IMR-90 (cell line): ENCODE data around the gene SARNP. TPM values are rescaled to one million over a fixed set of nuclear protein-coding genes. Genes with fewer than 3 reads are reported as not detected.

ENCODE experiments used
- ATAC-seq: fragments of 200-7000 bp; cut with Tn5 transposase; 2 replicates; pipeline ENCODE4 v1.9.1; 2020; ENCODE audit warnings: low read depth, mild to moderate bottlenecking, moderate library complexity
- BruUV-seq: library from RNA; stranded (reverse); fragments of 400-500 nt; replicated peaks from 2 replicates; lab custom pipeline; 2021; lab: Mats Ljungman, UMichigan
- CTCF ChIA-PET: fragments of 300-600 bp; formaldehyde crosslinking; extraction: SDS; loops from one replicate; lab custom pipeline; 2021; ENCODE audit warnings: antibody characterized with exemption; lab: Yijun Ruan, JAX
- POLR2A ChIA-PET: fragments of 300-600 bp; sonication (Branson Sonifier 250); formaldehyde crosslinking; loops from one replicate; lab custom pipeline; 2022; ENCODE audit warnings: antibody characterized with exemption; ENCODE audit not compliant: unreplicated experiment; lab: Charles Lee
- DNase-seq: peaks from one replicate; pipeline ENCODE4 v3.0.0; 2013
- H2AFZ ChIP-seq: replicated peaks from 2 replicates; pipeline ENCODE3; 2013; ENCODE audit warnings: low read length, mild to moderate bottlenecking; ENCODE audit not compliant: poor library complexity
- H2AK5ac ChIP-seq: 2 replicates; pipeline ENCODE4 v1.6.1; 2013; ENCODE audit warnings: low read depth, low read length, inconsistent platforms
- H2AK9ac ChIP-seq: replicated peaks from 2 replicates; pipeline ENCODE3; 2013; ENCODE audit warnings: mild to moderate bottlenecking, low read depth, low read length, moderate library complexity; ENCODE audit not compliant: poor library complexity
- H2BK120ac ChIP-seq: 2 replicates; pipeline ENCODE4 v1.6.1; 2013; ENCODE audit warnings: low read depth, low read length, inconsistent platforms
- H2BK15ac ChIP-seq: 3 replicates; pipeline ENCODE4 v1.6.1; 2013; ENCODE audit warnings: low read depth, low read length, inconsistent platforms
- H2BK20ac ChIP-seq: 2 replicates; pipeline ENCODE4 v1.6.1; 2013; ENCODE audit warnings: low read depth, mild to moderate bottlenecking, inconsistent platforms, low read length, moderate library complexity
- H2BK5ac ChIP-seq: 2 replicates; pipeline ENCODE4 v1.6.1; 2013; ENCODE audit warnings: mild to moderate bottlenecking, low read depth, low read length, inconsistent platforms; ENCODE audit not compliant: poor library complexity, severe bottlenecking
- H3K14ac ChIP-seq: replicated peaks from 2 replicates; pipeline ENCODE4 v1.6.1; 2013; ENCODE audit warnings: low read depth, low read length, inconsistent platforms
- H3K18ac ChIP-seq: 2 replicates; pipeline ENCODE4 v1.6.1; 2013; ENCODE audit warnings: low read depth, low read length, control low read depth
- H3K23ac ChIP-seq: 2 replicates; pipeline ENCODE4 v1.6.1; 2013; ENCODE audit warnings: low read depth, low read length, inconsistent platforms
- H3K27ac ChIP-seq: 2 replicates; pipeline ENCODE4 v1.5.1; 2013; ENCODE audit warnings: mild to moderate bottlenecking, control low read depth, low read length; ENCODE audit not compliant: insufficient read depth
- H3K27me3 ChIP-seq: 2 replicates; pipeline ENCODE4 v1.6.1; 2013; ENCODE audit warnings: low read length; ENCODE audit not compliant: control insufficient read depth, insufficient read depth
- H3K36me3 ChIP-seq: 2 replicates; pipeline ENCODE4 v1.6.1; 2013; ENCODE audit warnings: low read length, mixed read lengths; ENCODE audit not compliant: control insufficient read depth, insufficient read depth
- H3K4ac ChIP-seq: 2 replicates; pipeline ENCODE4 v1.6.1; 2013; ENCODE audit warnings: low read depth, low read length, inconsistent platforms
- H3K4me1 ChIP-seq: 2 replicates; pipeline ENCODE4 v1.6.1; 2013; ENCODE audit warnings: low read length, mixed read lengths; ENCODE audit not compliant: control insufficient read depth, insufficient read depth
- H3K4me2 ChIP-seq: 2 replicates; pipeline ENCODE4 v1.6.1; 2013; ENCODE audit warnings: low read depth, mild to moderate bottlenecking, control low read depth, low read length, moderate library complexity
- H3K4me3 ChIP-seq: 2 replicates; pipeline ENCODE4 v1.5.1; 2013; ENCODE audit warnings: low read depth, mild to moderate bottlenecking, control low read depth, low read length, moderate library complexity; ENCODE audit not compliant: insufficient read depth
- H3K56ac ChIP-seq: 2 replicates; pipeline ENCODE4 v1.6.1; 2013; ENCODE audit warnings: low read length, inconsistent platforms; ENCODE audit not compliant: insufficient read depth; ENCODE audit errors: extremely low read depth
- H3K79me1 ChIP-seq, 2 experiments: 2 replicates each; pipeline ENCODE4 v1.6.1; 2013; ENCODE audit warnings: low read length in 2 of 2, inconsistent platforms in 1 of 2, low read depth in 1 of 2
- H3K9ac ChIP-seq: 2 replicates; pipeline ENCODE4 v1.6.1; 2013; ENCODE audit warnings: low read depth, low read length, control low read depth
- H3K9me1 ChIP-seq: 2 replicates; pipeline ENCODE4 v1.6.1; 2013; ENCODE audit warnings: low read length, inconsistent platforms; ENCODE audit not compliant: insufficient read depth
- H3K9me3 ChIP-seq: 2 replicates; pipeline ENCODE4 v1.6.1; 2013; ENCODE audit warnings: low read length; ENCODE audit not compliant: control insufficient read depth, insufficient read depth
- H4K20me1 ChIP-seq: 2 replicates; pipeline ENCODE4 v1.6.1; 2013; ENCODE audit warnings: low read length, inconsistent platforms; ENCODE audit not compliant: insufficient read depth
- H4K5ac ChIP-seq: 2 replicates; pipeline ENCODE4 v1.6.1; 2013; ENCODE audit warnings: mild to moderate bottlenecking, low read depth, low read length, control low read depth
- H4K8ac ChIP-seq, 2 experiments: 2 replicates each; pipeline ENCODE4 v1.6.1; 2013; ENCODE audit warnings: low read depth in 2 of 2, low read length in 2 of 2, control low read depth in 1 of 2, inconsistent platforms in 1 of 2
- H4K91ac ChIP-seq: 2 replicates; pipeline ENCODE4 v1.6.1; 2013; ENCODE audit warnings: low read depth, low read length, inconsistent platforms; ENCODE audit not compliant: insufficient read depth
- CHD1 ChIP-seq: IDR thresholded peaks from 2 replicates; pipeline ENCODE4 v1.6.1; 2012; ENCODE audit warnings: low read depth, low read length, improper control_type of control experiment
- FOS ChIP-seq: fragments of 150-350 bp; IDR thresholded peaks from 2 replicates; pipeline ENCODE4 v1.6.1; 2016; ENCODE audit warnings: low read depth, low read length
- MAFK ChIP-seq: IDR thresholded peaks from 2 replicates; pipeline ENCODE4 v1.6.1; 2012; ENCODE audit warnings: low read depth, low read length, improper control_type of control experiment
- MAZ ChIP-seq: IDR thresholded peaks from 2 replicates; pipeline ENCODE4 v1.6.1; 2012; ENCODE audit warnings: low read depth, mild to moderate bottlenecking, low read length, improper control_type of control experiment, moderate library complexity, borderline replicate concordance
- NFE2L2 ChIP-seq: fragments of 150-350 bp; IDR thresholded peaks from 2 replicates; pipeline ENCODE4 v1.6.1; 2016; ENCODE audit warnings: low read depth, mild to moderate bottlenecking, low read length
- RCOR1 ChIP-seq: IDR thresholded peaks from 2 replicates; pipeline ENCODE4 v1.6.1; 2012; ENCODE audit warnings: mild to moderate bottlenecking, low read length, improper control_type of control experiment; ENCODE audit not compliant: insufficient replicate concordance
- SMC3 ChIP-seq: fragments of 150-350 bp; IDR thresholded peaks from 2 replicates; pipeline ENCODE4 v1.6.1; 2016; ENCODE audit warnings: low read depth, mild to moderate bottlenecking, antibody characterized with exemption, low read length, moderate library complexity
- dilution Hi-C: fragments of 300-500 bp; cut with HindIII; formaldehyde crosslinking; loops from one replicate; pipeline ENCODE4 v1.14.3; 2018; ENCODE audit warnings: low sequenced_read_pairs; ENCODE audit not compliant: unreplicated experiment
- in situ Hi-C: fragments of 300-500 bp; cut with MboI; formaldehyde crosslinking; loops from 3 replicates; pipeline ENCODE4 v1.14.3; 2019; ENCODE audit warnings: low sequenced_read_pairs, inconsistent platforms, mixed read lengths
- intact Hi-C: fragments of 100-400 bp; cut with micrococcal nuclease; formaldehyde crosslinking; loops from 2 replicates; pipeline ENCODE4 v1.10.0; 2022
- polyA plus RNA-seq, 3 experiments: library from polyadenylated mRNA; depleted of rRNA; stranded (reverse); fragments of >200 nt; gene quantifications; 2 replicates each; pipeline ENCODE4 v1.2.3, GENCODE V29; 2012; ENCODE audit warnings: low replicate concordance in 1 of 3
- total RNA-seq: library from RNA; depleted of rRNA; stranded (reverse); fragments of >200 nt; gene quantifications from 2 replicates; pipeline ENCODE4 v1.2.3, GENCODE V29; 2012
- TF ChIP-seq, protein P1 (sequence below): fragments of 150-350 bp; IDR thresholded peaks from 2 replicates; pipeline ENCODE4 v1.6.1; 2017; ENCODE audit warnings: mild to moderate bottlenecking, antibody characterized with exemption, low read length, low read depth
- TF ChIP-seq, protein P2 (sequence below): fragments of 150-350 bp; IDR thresholded peaks from 2 replicates; pipeline ENCODE4 v1.6.1; 2016; ENCODE audit warnings: low read depth, mild to moderate bottlenecking, low read length, moderate library complexity, borderline replicate concordance
- TF ChIP-seq, protein P3 (sequence below): conservative IDR thresholded peaks from 2 replicates; pipeline ENCODE4 v1.5.1; 2012; ENCODE audit warnings: mild to moderate bottlenecking, low read depth, low read length, improper control_type of control experiment

Gene SARNP
- total and polyA plus RNA-seq, 2 of the 4 experiments (the other 2 are of a cell fraction): 46.8 to 103 TPM

DNA sequence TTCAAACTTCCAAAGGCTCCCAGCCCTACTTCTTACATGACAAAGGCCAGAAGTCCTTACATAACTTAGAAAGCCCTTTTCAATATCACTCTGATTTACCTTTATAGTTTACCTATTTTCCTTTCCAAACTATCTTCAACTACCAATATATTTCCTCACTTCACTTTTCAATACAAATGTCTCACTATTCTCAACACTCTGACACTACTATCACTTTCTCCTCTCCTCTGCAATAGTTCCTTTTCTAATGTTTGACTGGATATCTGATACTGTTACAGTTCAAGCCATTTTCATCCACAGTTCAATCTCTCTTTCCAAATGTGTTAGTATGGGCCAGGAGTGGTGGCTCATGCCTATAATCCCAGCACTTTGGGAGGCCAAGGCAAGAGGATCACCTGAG is 3.3 kb downstream of the SARNP start:
- no TSS peak for BruUV-seq
- Histone ChIP-seq H2AFZ (no peak overlapping the region), H3K23ac (no peak overlapping the region), H3K9me1 (peaks cover 8% of the 10 kb centered on the region), H4K20me1 (peaks cover 60% of the 10 kb centered on the region), H2BK120ac (no peak overlapping the region), H3K4me3 (no peak overlapping the region), H3K18ac (no peak overlapping the region), H3K36me3 (peaks cover 8% of the 10 kb centered on the region), H3K9me3 (no peaks in the 10 kb centered on the region), H3K4me1 (peaks cover 7% of the 10 kb centered on the region), H3K27ac (no peak overlapping the region), H2BK15ac (no peak overlapping the region), H2AK5ac (no peak overlapping the region), H2BK20ac (no peak overlapping the region), H2AK9ac (no peak overlapping the region), H3K4me2 (no peak overlapping the region), H3K27me3 (no peaks in the 10 kb centered on the region), H2BK5ac (no peak overlapping the region), H4K5ac (no peak overlapping the region), H3K4ac (no peak overlapping the region), H3K56ac (no peak overlapping the region), H3K79me1 (peaks cover 22 to 48% of the 10 kb centered on the region in 2 experiments), H3K9ac (no peak overlapping the region), H3K14ac (no peak overlapping the region), H4K8ac (no peak overlapping the region), H4K91ac (no peak overlapping the region)
- POLR2A ChIA-PET: no interaction called here
- CTCF ChIA-PET: no interaction called here
- DNase-seq: no peak
- TF ChIP-seq FOS: no peak
- no peak for TF ChIP-seq RCOR1
- TF ChIP-seq, protein P1, sequence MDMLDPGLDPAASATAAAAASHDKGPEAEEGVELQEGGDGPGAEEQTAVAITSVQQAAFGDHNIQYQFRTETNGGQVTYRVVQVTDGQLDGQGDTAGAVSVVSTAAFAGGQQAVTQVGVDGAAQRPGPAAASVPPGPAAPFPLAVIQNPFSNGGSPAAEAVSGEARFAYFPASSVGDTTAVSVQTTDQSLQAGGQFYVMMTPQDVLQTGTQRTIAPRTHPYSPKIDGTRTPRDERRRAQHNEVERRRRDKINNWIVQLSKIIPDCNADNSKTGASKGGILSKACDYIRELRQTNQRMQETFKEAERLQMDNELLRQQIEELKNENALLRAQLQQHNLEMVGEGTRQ: no peak
- TF ChIP-seq, protein P2, sequence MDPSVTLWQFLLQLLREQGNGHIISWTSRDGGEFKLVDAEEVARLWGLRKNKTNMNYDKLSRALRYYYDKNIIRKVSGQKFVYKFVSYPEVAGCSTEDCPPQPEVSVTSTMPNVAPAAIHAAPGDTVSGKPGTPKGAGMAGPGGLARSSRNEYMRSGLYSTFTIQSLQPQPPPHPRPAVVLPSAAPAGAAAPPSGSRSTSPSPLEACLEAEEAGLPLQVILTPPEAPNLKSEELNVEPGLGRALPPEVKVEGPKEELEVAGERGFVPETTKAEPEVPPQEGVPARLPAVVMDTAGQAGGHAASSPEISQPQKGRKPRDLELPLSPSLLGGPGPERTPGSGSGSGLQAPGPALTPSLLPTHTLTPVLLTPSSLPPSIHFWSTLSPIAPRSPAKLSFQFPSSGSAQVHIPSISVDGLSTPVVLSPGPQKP: no peak
- no peak for TF ChIP-seq NFE2L2
- TF ChIP-seq SMC3: no peak
- TF ChIP-seq CHD1: no peak
- TF ChIP-seq, protein P3, sequence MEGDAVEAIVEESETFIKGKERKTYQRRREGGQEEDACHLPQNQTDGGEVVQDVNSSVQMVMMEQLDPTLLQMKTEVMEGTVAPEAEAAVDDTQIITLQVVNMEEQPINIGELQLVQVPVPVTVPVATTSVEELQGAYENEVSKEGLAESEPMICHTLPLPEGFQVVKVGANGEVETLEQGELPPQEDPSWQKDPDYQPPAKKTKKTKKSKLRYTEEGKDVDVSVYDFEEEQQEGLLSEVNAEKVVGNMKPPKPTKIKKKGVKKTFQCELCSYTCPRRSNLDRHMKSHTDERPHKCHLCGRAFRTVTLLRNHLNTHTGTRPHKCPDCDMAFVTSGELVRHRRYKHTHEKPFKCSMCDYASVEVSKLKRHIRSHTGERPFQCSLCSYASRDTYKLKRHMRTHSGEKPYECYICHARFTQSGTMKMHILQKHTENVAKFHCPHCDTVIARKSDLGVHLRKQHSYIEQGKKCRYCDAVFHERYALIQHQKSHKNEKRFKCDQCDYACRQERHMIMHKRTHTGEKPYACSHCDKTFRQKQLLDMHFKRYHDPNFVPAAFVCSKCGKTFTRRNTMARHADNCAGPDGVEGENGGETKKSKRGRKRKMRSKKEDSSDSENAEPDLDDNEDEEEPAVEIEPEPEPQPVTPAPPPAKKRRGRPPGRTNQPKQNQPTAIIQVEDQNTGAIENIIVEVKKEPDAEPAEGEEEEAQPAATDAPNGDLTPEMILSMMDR: no peak
- no peak for TF ChIP-seq MAZ
- no peak for TF ChIP-seq MAFK
- intact Hi-C loops: loop anchor here (10.0 kb wide), 1 partner anchor 231 kb away; the partner anchor contains the start of gene RPS26
- in situ Hi-C loops: loop anchor here (10.0 kb wide), 1 partner anchor 131 kb away; no protein-coding TSS in a partner anchor
- dilution Hi-C loops: no loop called here
- ATAC-seq: no peak
